ENCODE results near the gene WDR13. TPM values are rescaled to one million over a fixed set of nuclear protein-coding genes. Genes with fewer than 3 reads are reported as not detected.
A peak's percentile ranks its signal among the peaks of the same experiment; 100 is the strongest.

Gene WDR13
- total RNA-seq, 1 experiment from 2014 or later = 91.3 TPM

DNA sequence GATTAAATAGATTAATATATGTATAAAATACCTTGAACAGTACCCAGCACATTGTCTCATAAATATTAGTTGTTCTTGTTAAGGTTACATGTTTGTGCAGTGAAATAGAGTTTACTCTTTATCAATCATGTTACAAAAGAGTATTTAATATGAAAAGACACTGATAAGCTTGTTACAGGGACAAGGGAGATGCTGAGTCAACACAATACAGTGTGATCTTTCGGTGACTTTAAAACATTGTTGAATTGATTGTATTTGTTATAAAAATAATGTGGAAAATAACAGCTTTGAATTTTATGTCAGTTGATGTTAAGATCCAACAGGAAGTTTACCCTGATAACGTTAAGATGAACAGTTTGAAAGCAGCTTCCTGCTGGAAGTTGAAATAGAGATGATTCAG, 1.4 kb upstream of the WDR13 start:
- Histone ChIP-seq H3K27ac (ENCODE audit: low read length) (no peak overlapping the region), H3K9me3 (ENCODE audit: control insufficient read depth, insufficient read depth, low read depth, low read length) (no peaks in the 10 kb centered on the region), H3K27me3 (ENCODE audit: control insufficient read depth, insufficient read depth, low read length) (no peaks in the 10 kb centered on the region), H3K4me1 (ENCODE audit: control insufficient read depth, insufficient read depth, low read length) (peaks cover 3% of the 10 kb centered on the region), H3K4me3 (ENCODE audit: low read depth in 2 of 2, low read length in 2 of 2) (no peak overlapping the region), H3K36me3 (ENCODE audit: control insufficient read depth, insufficient read depth, low read length) (peaks cover 2% of the 10 kb centered on the region; the same call in 1 of the 2 replicates)
- no peak for DNase-seq (ENCODE audit: low read depth, low spot score)
- in situ Hi-C loops (cut with HindIII; ENCODE audit: low pct_unique_long_range_greater_than_20kb, low sequenced_read_pairs) (no loop called here), intact Hi-C loops (cut with micrococcal nuclease; ENCODE audit: unreplicated experiment) (no loop called here)
- ChIA-PET POLR2A (interaction anchor here (0.6 kb wide), 2 partner anchors 14 to 29 kb away, joined by 3 to 8 read pairs; no protein-coding TSS in a partner anchor), CTCF (interaction anchor here (0.8 kb wide), 1 partner anchor 295 kb away, joined by 6 read pairs; no protein-coding TSS in a partner anchor)
- no TSS peak for BruUV-seq (replicated peaks)
- TF ChIP-seq TCF7L2 (IDR thresholded peaks at IDR 0.05; ENCODE audit: low read depth, low read length) = no peak
- no peak for TF ChIP-seq POLR2AphosphoS5 (IDR thresholded peaks at IDR 0.05; ENCODE audit: low read depth, low read length)
- no peak for TF ChIP-seq CTCF (IDR thresholded peaks at IDR 0.05)
- no peak for TF ChIP-seq REST (IDR thresholded peaks at IDR 0.05; ENCODE audit: insufficient read depth in 1 of 2, low read depth in 2 of 2, low read length in 1 of 2)
- TF ChIP-seq SIN3A (IDR thresholded peaks at IDR 0.05; ENCODE audit: borderline replicate concordance, insufficient read depth, low read depth, low read length) = no peak
- ATAC-seq = no peak

GRCh38 chrX:48598614-48599013, 1.3 kb downstream of the WDR13 start:
- Histone ChIP-seq H3K4me3 (ENCODE audit: low read depth in 2 of 2, low read length in 2 of 2) (peak overlapping the region; percentile 57 to 69), H3K27ac (ENCODE audit: low read length) (peak overlapping the region; percentile 76), H3K27me3 (ENCODE audit: control insufficient read depth, insufficient read depth, low read length) (no peaks in the 10 kb centered on the region), H3K36me3 (ENCODE audit: control insufficient read depth, insufficient read depth, low read length) (peaks cover 2% of the 10 kb centered on the region; the same call in 1 of the 2 replicates), H3K4me1 (ENCODE audit: control insufficient read depth, insufficient read depth, low read length) (no peaks in the 10 kb centered on the region; the same call in 1 of the 2 replicates), H3K9me3 (ENCODE audit: control insufficient read depth, insufficient read depth, low read depth, low read length) (no peaks in the 10 kb centered on the region)
- ATAC-seq (no peak), DNase-seq (ENCODE audit: low read depth, low spot score) (no peak)
- TF ChIP-seq SIN3A (IDR thresholded peaks at IDR 0.05; ENCODE audit: borderline replicate concordance, insufficient read depth, low read depth, low read length) (no peak), POLR2AphosphoS5 (IDR thresholded peaks at IDR 0.05; ENCODE audit: low read depth, low read length) (no peak), TCF7L2 (IDR thresholded peaks at IDR 0.05; ENCODE audit: low read depth, low read length) (no peak), REST (IDR thresholded peaks at IDR 0.05; ENCODE audit: insufficient read depth in 1 of 2, low read depth in 2 of 2, low read length in 1 of 2) (no peak), CTCF (IDR thresholded peaks at IDR 0.05) (no peak)
- ChIA-PET POLR2A (interaction anchor here (0.5 kb wide), 1 partner anchor 20 kb away, joined by 4 read pairs; no protein-coding TSS in a partner anchor), CTCF (no interaction called here)
- no TSS peak for BruUV-seq (replicated peaks)
- intact Hi-C loops (cut with micrococcal nuclease; ENCODE audit: unreplicated experiment) = no loop called here
- in situ Hi-C loops (cut with HindIII; ENCODE audit: low pct_unique_long_range_greater_than_20kb, low sequenced_read_pairs) = no loop called here
